Neutrophil (primary cell): ENCODE measurements around the gene JPH2.

ENCODE experiments used
- H3K27ac ChIP-seq: fragments of 200-600 bp; sonication (generic); 2 replicates; pipeline ENCODE4 v1.5.1; 2016; ENCODE audit warnings: mild to moderate bottlenecking, moderate library complexity
- H3K27me3 ChIP-seq: fragments of 200-600 bp; sonication (generic); 2 replicates; pipeline ENCODE4 v1.6.0; 2016; ENCODE audit warnings: mild to moderate bottlenecking
- H3K36me3 ChIP-seq: fragments of 200-600 bp; sonication (generic); 2 replicates; pipeline ENCODE4 v1.5.1; 2017
- H3K4me1 ChIP-seq, 2 experiments: fragments of 200-600 bp in 1 of 2; sonication (generic) in 1 of 2; 1 replicate in 1 of 2; 2 replicates in 1 of 2; pipeline versions ENCODE4 v1.5.1 to v1.6.1; 2013 to 2016; ENCODE audit warnings: low read depth in 1 of 2, low read length in 1 of 2, mild to moderate bottlenecking in 1 of 2, moderate library complexity in 1 of 2; ENCODE audit not compliant: control insufficient read depth in 1 of 2, insufficient read depth in 1 of 2
- H3K4me3 ChIP-seq, 2 experiments: fragments of 200-600 bp in 1 of 2; sonication (generic) in 1 of 2; 1 replicate in 1 of 2; 2 replicates in 1 of 2; pipeline ENCODE4 v1.5.1; 2013 to 2016; ENCODE audit warnings: low read depth in 1 of 2, low read length in 1 of 2, mild to moderate bottlenecking in 1 of 2, moderate library complexity in 1 of 2
- H3K9me3 ChIP-seq: fragments of 200-600 bp; sonication (generic); 2 replicates; pipeline ENCODE4 v1.5.1; 2016
- CTCF ChIP-seq: fragments of 200-600 bp; sonication (generic); IDR thresholded peaks from 2 replicates; pipeline ENCODE4 v1.5.1; 2016; ENCODE audit warnings: antibody characterized with exemption

The JPH2 gene

DNA sequence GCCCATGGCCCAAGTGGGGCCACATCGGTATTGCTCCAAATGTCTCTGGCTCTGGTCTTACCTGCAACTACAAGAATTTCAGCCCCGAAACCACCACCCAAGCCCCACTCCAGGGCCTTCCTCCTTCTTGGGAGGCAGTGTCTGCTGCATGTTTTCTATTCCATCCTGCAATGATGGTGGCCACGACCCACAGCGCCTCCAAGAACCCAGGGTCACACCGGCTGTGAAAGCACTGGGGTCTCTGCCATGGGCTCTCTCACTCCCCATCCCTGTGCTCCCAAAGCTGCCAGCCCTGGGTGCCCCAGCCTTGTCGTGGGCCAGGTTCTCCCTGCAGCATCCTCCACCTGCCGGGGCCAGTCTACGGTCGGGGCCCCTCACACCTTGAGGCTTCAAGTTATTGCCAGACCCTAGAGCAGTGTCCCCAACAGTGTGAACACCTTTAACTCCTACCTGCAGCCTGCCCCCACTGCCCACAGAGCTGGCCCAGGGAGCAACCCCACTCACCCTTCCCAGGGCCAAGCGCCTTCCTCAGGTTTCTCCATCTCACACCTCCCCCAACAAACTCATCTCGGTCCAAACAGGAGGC, 115.4 kb downstream of the JPH2 start:
- Histone ChIP-seq H3K4me3 (no peak overlapping the region), H3K27ac (peak overlapping the region; percentile 92), H3K27me3 (no peaks in the 10 kb centered on the region), H3K9me3 (no peaks in the 10 kb centered on the region), H3K36me3 (no peaks in the 10 kb centered on the region), H3K4me1 (peaks cover 98 to 100% of the 10 kb centered on the region in 2 experiments)
- no peak for TF ChIP-seq CTCF

- Histone ChIP-seq H3K4me1 (peaks cover 94 to 95% of the 10 kb centered on the region in 2 experiments), H3K4me3 (no peak overlapping the region), H3K36me3 (no peaks in the 10 kb centered on the region), H3K9me3 (no peaks in the 10 kb centered on the region), H3K27me3 (no peaks in the 10 kb centered on the region), H3K27ac (peak overlapping the region; percentile 92)
- TF ChIP-seq CTCF: no peak
Observed at GRCh38 chr20:44071057-44071456, 115.9 kb downstream of the JPH2 start.

- H3K27ac ChIP-seq: peak overlapping the region; percentile 92
- TF ChIP-seq CTCF: no peak
- no peaks in the 10 kb centered on the region for H3K27me3 ChIP-seq
- peak overlapping the region; percentile 73 to 75 for H3K4me3 ChIP-seq
- H3K4me1 ChIP-seq: peaks cover 86 to 88% of the 10 kb centered on the region in 2 experiments
- H3K9me3 ChIP-seq: no peaks in the 10 kb centered on the region
- no peaks in the 10 kb centered on the region for H3K36me3 ChIP-seq
Observed at GRCh38 chr20:44070139-44070900, 116.7 kb downstream of the JPH2 start.

GRCh38 chr20:44069203-44070011, 117.6 kb downstream of the JPH2 start:
- H3K4me1 ChIP-seq: peaks cover 77 to 78% of the 10 kb centered on the region in 2 experiments
- no peaks in the 10 kb centered on the region for H3K36me3 ChIP-seq
- peak overlapping the region; percentile 73 to 75 for H3K4me3 ChIP-seq
- H3K9me3 ChIP-seq: no peaks in the 10 kb centered on the region
- H3K27ac ChIP-seq: peak overlapping the region; percentile 92
- no peaks in the 10 kb centered on the region for H3K27me3 ChIP-seq
- TF ChIP-seq CTCF: no peak

GRCh38 chr20:44068316-44069201, 118.4 kb downstream of the JPH2 start:
- peak overlapping the region; percentile 92 for H3K27ac ChIP-seq
- H3K27me3 ChIP-seq: no peaks in the 10 kb centered on the region
- H3K36me3 ChIP-seq: no peaks in the 10 kb centered on the region
- H3K4me1 ChIP-seq: peaks cover 69 to 70% of the 10 kb centered on the region in 2 experiments
- TF ChIP-seq CTCF: peak; percentile 5
- peak overlapping the region; percentile 73 to 75 for H3K4me3 ChIP-seq
- H3K9me3 ChIP-seq: no peaks in the 10 kb centered on the region
